Activated T-cell treated with anti-CD3 and anti-CD28 coated beads, Interleukin-2, amount 50 U/mL, for 48 hours (primary cell): ENCODE results near the gene FRA10AC1.
A peak's percentile ranks its signal among the peaks of the same experiment; 100 is the strongest.
"Not testable (repeated sequence)": the region's sequence is repeated elsewhere in the genome, so short reads cannot be mapped to it uniquely, and the experiment has no call there.

Experiments used
- DNase-seq, 2 experiments: peaks; one replicate each; pipeline ENCODE4 v3.0.0-alpha.2; 2020

Gene FRA10AC1

GRCh38 chr10:93703066-93703465 lies 674 bp upstream of the FRA10AC1 start:
- DNase-seq = peak in 1 of 2 experiments; percentile 27

- DNase-seq = peak; percentile 35 to 39
Measured at GRCh38 chr10:93701866-93702209, 554 bp downstream of the FRA10AC1 start.

GRCh38 chr10:93697207-93697606 lies 5.2 kb downstream of the FRA10AC1 start:
- no peak for DNase-seq

- not testable (repeated sequence) for DNase-seq
Measured at GRCh38 chr10:93696582-93696981, 5.8 kb downstream of the FRA10AC1 start.

GRCh38 chr10:93695740-93696139 lies 6.7 kb downstream of the FRA10AC1 start:
- DNase-seq = no peak

- no peak for DNase-seq
Measured at GRCh38 chr10:93687737-93688136, 14.7 kb downstream of the FRA10AC1 start.

GRCh38 chr10:93680412-93681047 lies 21.9 kb downstream of the FRA10AC1 start:
- DNase-seq = no peak

- DNase-seq = no peak
Measured at GRCh38 chr10:93678805-93679587, 23.4 kb downstream of the FRA10AC1 start.

GRCh38 chr10:93678386-93678785 lies 24.0 kb downstream of the FRA10AC1 start:
- DNase-seq = no peak

- DNase-seq = no peak
Measured at GRCh38 chr10:93673791-93674190, 28.6 kb downstream of the FRA10AC1 start.

GRCh38 chr10:93672890-93673289 lies 29.5 kb downstream of the FRA10AC1 start:
- DNase-seq = no peak

- no peak for DNase-seq
Measured at GRCh38 chr10:93672022-93672678, 30.2 kb downstream of the FRA10AC1 start.

GRCh38 chr10:93671042-93671441 lies 31.4 kb downstream of the FRA10AC1 start:
- no peak for DNase-seq

- DNase-seq = no peak
Measured at GRCh38 chr10:93670372-93670771, 32.0 kb downstream of the FRA10AC1 start.

GRCh38 chr10:93667795-93668194 lies 34.6 kb downstream of the FRA10AC1 start:
- DNase-seq = no peak

- DNase-seq = no peak
Measured at GRCh38 chr10:93666030-93666429, 36.4 kb downstream of the FRA10AC1 start.

- no peak for DNase-seq
Measured at GRCh38 chr10:93657757-93658156, 44.6 kb downstream of the FRA10AC1 start.

- no peak for DNase-seq
Measured at GRCh38 chr10:93656155-93656554, 46.2 kb downstream of the FRA10AC1 start.

- no peak for DNase-seq
Measured at GRCh38 chr10:93654201-93654600, 48.2 kb downstream of the FRA10AC1 start.

- DNase-seq = no peak
Measured at GRCh38 chr10:93652857-93653256, 49.5 kb downstream of the FRA10AC1 start.

GRCh38 chr10:93639791-93640190 lies 62.6 kb downstream of the FRA10AC1 start:
- DNase-seq = no peak

GRCh38 chr10:93630625-93631557 lies 71.5 kb downstream of the FRA10AC1 start:
- no peak for DNase-seq
